ENCODE results near the gene OR52M1. TPM values are rescaled to one million over a fixed set of nuclear protein-coding genes. Genes with fewer than 3 reads are reported as not detected.
"Not testable (repeated sequence)": the region's sequence is repeated elsewhere in the genome, so short reads cannot be mapped to it uniquely, and the experiment has no call there.

The OR52M1 gene
- total RNA-seq, 1 donor from 2014 or later = not detected

DNA sequence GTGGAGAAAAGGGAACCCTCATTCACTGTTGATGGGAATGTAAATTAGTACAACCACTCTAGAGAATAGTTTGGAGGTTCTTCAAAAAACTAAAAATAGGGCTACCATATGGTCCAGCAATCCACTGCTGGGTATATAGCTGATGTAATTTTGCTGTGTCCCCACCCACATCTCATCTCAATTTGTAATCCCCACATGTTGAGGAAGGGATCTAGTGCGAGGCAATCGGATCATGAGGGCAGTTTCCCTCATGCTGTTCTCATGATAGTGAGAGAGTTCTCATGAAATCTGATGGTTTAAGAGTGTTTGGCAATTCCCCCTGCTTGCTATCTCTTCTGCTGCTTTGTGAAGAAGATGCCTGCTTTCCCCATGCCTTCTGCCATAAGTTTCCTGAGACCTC lies 17.1 kb upstream of the OR52M1 start:
- H3K36me3 Mint-ChIP-seq (ENCODE audit: unreplicated experiment) = no peaks in the 10 kb centered on the region
- no peak overlapping the region for H3K27ac Mint-ChIP-seq (ENCODE audit: unreplicated experiment)
- TF ChIP-seq, protein P1, sequence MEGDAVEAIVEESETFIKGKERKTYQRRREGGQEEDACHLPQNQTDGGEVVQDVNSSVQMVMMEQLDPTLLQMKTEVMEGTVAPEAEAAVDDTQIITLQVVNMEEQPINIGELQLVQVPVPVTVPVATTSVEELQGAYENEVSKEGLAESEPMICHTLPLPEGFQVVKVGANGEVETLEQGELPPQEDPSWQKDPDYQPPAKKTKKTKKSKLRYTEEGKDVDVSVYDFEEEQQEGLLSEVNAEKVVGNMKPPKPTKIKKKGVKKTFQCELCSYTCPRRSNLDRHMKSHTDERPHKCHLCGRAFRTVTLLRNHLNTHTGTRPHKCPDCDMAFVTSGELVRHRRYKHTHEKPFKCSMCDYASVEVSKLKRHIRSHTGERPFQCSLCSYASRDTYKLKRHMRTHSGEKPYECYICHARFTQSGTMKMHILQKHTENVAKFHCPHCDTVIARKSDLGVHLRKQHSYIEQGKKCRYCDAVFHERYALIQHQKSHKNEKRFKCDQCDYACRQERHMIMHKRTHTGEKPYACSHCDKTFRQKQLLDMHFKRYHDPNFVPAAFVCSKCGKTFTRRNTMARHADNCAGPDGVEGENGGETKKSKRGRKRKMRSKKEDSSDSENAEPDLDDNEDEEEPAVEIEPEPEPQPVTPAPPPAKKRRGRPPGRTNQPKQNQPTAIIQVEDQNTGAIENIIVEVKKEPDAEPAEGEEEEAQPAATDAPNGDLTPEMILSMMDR (IDR thresholded peaks at IDR 0.05) = no peak
- no peak overlapping the region for H3K4me3 Mint-ChIP-seq (ENCODE audit: unreplicated experiment)
- peaks cover 16% of the 10 kb centered on the region for H3K27me3 Mint-ChIP-seq (ENCODE audit: unreplicated experiment)
- no peaks in the 10 kb centered on the region for H3K9me3 Mint-ChIP-seq (ENCODE audit: unreplicated experiment)
- no peak for DNase-seq (ENCODE audit: extremely low spot score, unreplicated experiment)
- no peaks in the 10 kb centered on the region for H3K4me1 Mint-ChIP-seq (ENCODE audit: unreplicated experiment)

DNA sequence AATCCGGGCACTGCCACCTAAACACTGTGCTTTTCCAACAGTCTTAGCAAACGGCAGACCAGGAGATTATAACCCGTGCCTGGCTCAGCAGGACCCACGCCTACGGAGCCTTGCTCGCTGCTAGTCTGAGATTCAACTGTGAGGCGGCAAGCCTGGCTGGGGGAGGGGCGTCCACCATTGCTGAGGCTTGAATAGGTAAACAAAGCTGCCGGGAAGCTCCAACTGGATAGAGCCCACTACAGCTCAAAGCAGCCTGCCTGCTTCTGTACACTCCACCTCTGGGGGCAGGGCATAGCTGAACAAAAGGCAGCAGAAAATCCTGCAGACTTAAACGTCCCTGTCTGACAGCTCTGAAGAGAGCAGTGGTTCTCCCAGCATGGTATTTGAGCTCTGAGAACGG lies 13.3 kb upstream of the OR52M1 start:
- H3K9me3 Mint-ChIP-seq (ENCODE audit: unreplicated experiment) = not testable (repeated sequence)

DNA sequence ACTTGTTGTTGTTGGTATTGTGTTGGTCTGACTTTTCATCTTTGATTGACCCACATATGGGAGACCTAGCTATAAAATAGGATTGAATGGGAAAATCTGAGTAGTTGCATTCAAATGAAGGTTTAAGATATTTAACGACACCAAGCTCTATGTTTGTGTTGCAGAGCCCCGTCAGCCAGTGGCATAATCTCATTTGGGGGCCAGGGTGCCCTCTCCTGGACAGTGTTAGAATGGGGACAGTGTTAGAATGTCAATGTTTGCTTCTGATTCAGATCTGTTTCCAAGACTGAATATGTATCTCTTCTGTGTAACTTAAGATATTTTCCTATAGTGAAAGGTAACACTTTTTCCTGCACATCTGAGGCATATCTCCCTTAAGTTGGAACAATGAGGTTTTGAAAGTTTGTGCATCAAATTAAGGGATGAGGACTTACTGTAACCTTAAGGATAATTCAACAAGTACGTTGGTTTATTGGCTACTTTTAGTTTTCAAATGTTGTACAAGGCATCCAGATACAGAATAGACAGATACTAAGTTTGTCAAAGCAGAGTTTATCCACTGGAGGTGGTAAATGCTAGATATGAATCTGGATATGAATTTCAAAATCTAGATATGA lies 5.3 kb upstream of the OR52M1 start:
- H3K9me3 Mint-ChIP-seq (ENCODE audit: unreplicated experiment) = no peaks in the 10 kb centered on the region
- H3K4me1 Mint-ChIP-seq (ENCODE audit: unreplicated experiment) = no peaks in the 10 kb centered on the region
- no peak overlapping the region for H3K27ac Mint-ChIP-seq (ENCODE audit: unreplicated experiment)
- no peak for DNase-seq (ENCODE audit: extremely low spot score, unreplicated experiment)
- no peak overlapping the region for H3K4me3 Mint-ChIP-seq (ENCODE audit: unreplicated experiment)
- H3K36me3 Mint-ChIP-seq (ENCODE audit: unreplicated experiment) = no peaks in the 10 kb centered on the region
- peaks cover 15% of the 10 kb centered on the region for H3K27me3 Mint-ChIP-seq (ENCODE audit: unreplicated experiment)
- TF ChIP-seq, protein P1 (IDR thresholded peaks at IDR 0.05) = peak; percentile 70

More for the DNA sequence above, 13.3 kb upstream of the OR52M1 start:
- H3K27me3 Mint-ChIP-seq (ENCODE audit: unreplicated experiment) = peaks cover 11% of the 10 kb centered on the region
- not testable (repeated sequence) for H3K4me1 Mint-ChIP-seq (ENCODE audit: unreplicated experiment); DNase-seq (ENCODE audit: extremely low spot score, unreplicated experiment); H3K4me3 Mint-ChIP-seq (ENCODE audit: unreplicated experiment); H3K27ac Mint-ChIP-seq (ENCODE audit: unreplicated experiment); H3K36me3 Mint-ChIP-seq (ENCODE audit: unreplicated experiment)

DNA sequence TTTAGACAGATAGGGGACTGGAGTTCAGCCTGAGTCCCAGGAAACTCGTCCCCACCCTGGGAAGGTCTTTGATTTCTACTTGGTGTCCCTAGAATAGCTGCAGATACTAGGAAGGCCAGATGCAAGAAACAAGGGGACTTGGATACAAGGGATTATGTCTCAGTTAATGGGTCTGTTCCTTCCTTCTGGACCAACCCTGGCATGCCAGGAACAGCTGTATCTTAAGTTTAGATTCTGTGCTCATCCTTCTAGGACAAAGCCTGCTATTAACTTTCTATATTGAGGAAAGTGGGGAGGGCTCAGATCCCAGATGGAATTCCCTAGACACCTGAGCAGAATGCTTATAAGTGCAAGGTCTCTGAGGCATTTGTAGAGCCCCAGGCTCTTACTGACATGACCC lies 3.9 kb upstream of the OR52M1 start:
- H3K27ac Mint-ChIP-seq (ENCODE audit: unreplicated experiment) = no peak overlapping the region
- peaks cover 15% of the 10 kb centered on the region for H3K27me3 Mint-ChIP-seq (ENCODE audit: unreplicated experiment)
- TF ChIP-seq, protein P1 (IDR thresholded peaks at IDR 0.05) = no peak
- H3K4me1 Mint-ChIP-seq (ENCODE audit: unreplicated experiment) = no peaks in the 10 kb centered on the region
- H3K9me3 Mint-ChIP-seq (ENCODE audit: unreplicated experiment) = no peaks in the 10 kb centered on the region
- no peaks in the 10 kb centered on the region for H3K36me3 Mint-ChIP-seq (ENCODE audit: unreplicated experiment)
- H3K4me3 Mint-ChIP-seq (ENCODE audit: unreplicated experiment) = no peak overlapping the region
- DNase-seq (ENCODE audit: extremely low spot score, unreplicated experiment) = no peak

DNA sequence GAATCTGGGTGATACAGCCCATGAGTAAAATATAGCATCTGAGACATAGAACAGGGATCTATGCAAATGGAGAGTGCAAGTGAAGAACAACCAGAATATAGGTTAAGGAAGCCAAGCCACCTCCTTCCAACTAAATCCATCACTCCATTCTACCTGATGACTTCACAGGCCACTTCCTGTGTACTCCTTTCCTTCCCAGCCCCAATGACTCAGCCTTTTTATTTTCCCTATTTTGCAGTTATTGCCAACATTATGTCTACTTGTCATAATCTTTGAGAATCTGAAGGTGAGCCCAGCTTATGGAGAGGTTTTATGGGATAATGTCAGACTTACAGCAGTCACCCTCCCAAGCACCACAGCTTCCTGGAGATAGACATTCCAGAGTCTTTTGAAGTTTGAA lies 1.4 kb upstream of the OR52M1 start:
- Mint-ChIP-seq H3K27ac (ENCODE audit: unreplicated experiment) (no peak overlapping the region), H3K4me3 (ENCODE audit: unreplicated experiment) (no peak overlapping the region), H3K27me3 (ENCODE audit: unreplicated experiment) (peaks cover 15% of the 10 kb centered on the region), H3K36me3 (ENCODE audit: unreplicated experiment) (no peaks in the 10 kb centered on the region), H3K4me1 (ENCODE audit: unreplicated experiment) (no peaks in the 10 kb centered on the region), H3K9me3 (ENCODE audit: unreplicated experiment) (no peaks in the 10 kb centered on the region)
- TF ChIP-seq, protein P1 (IDR thresholded peaks at IDR 0.05) = no peak
- no peak for DNase-seq (ENCODE audit: extremely low spot score, unreplicated experiment)

DNA sequence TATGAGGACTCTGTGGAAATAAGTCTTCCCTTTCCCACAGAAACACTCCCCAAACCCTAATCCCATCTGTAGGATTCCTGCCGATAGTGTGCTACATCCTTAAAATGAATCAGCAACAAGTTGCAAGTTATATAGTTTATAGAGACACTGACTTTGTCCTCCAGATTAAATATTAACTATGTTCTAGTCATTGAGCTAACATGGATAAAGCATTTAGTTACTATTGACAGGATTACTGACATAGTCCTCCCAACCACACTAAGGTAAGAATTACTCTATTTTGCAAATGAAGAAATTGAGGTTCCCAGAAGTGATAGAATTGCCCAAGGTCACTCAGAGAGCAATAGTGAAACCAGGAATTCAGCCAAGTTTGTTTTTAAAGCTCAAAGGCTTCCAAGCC lies 1.9 kb downstream of the OR52M1 start:
- TF ChIP-seq, protein P1 (IDR thresholded peaks at IDR 0.05) = no peak
- Mint-ChIP-seq H3K27ac (ENCODE audit: unreplicated experiment) (no peak overlapping the region), H3K27me3 (ENCODE audit: unreplicated experiment) (peaks cover 6% of the 10 kb centered on the region), H3K9me3 (ENCODE audit: unreplicated experiment) (peaks cover 8% of the 10 kb centered on the region), H3K36me3 (ENCODE audit: unreplicated experiment) (no peaks in the 10 kb centered on the region), H3K4me3 (ENCODE audit: unreplicated experiment) (no peak overlapping the region), H3K4me1 (ENCODE audit: unreplicated experiment) (no peaks in the 10 kb centered on the region)
- DNase-seq (ENCODE audit: extremely low spot score, unreplicated experiment) = no peak

Data from osteocyte (in vitro differentiated cells).